AG04449 (cell line): ENCODE data around the gene PLK2.

ENCODE experiments used
- CTCF ChIA-PET: fragments of 350-600 bp; formaldehyde crosslinking; extraction: SDS; loops from one replicate; lab custom pipeline; 2021; ENCODE audit warnings: antibody characterized with exemption; lab: Yijun Ruan, JAX
- POLR2A ChIA-PET: fragments of 400-600, 350-600 bp; formaldehyde crosslinking; extraction: SDS; loops from one replicate; lab custom pipeline; 2020; ENCODE audit warnings: antibody characterized with exemption, inconsistent platforms; lab: Yijun Ruan, JAX
- DNase-seq: peaks from one replicate; pipeline ENCODE4 v3.0.0-alpha.2; 2010; ENCODE audit warnings: low read depth, low spot score
- H3K4me3 ChIP-seq: 2 replicates; pipeline ENCODE4 v1.5.1; 2011; ENCODE audit warnings: low read depth, mild to moderate bottlenecking, control low read depth, low read length
- TF ChIP-seq, protein P1 (sequence below): IDR thresholded peaks from one replicate; pipeline ENCODE4 v1.5.1; 2011; ENCODE audit warnings: mild to moderate bottlenecking, moderate library complexity, low read length, control low read depth, inconsistent platforms; ENCODE audit not compliant: insufficient read depth; ENCODE audit errors: missing control alignments

Gene PLK2

DNA sequence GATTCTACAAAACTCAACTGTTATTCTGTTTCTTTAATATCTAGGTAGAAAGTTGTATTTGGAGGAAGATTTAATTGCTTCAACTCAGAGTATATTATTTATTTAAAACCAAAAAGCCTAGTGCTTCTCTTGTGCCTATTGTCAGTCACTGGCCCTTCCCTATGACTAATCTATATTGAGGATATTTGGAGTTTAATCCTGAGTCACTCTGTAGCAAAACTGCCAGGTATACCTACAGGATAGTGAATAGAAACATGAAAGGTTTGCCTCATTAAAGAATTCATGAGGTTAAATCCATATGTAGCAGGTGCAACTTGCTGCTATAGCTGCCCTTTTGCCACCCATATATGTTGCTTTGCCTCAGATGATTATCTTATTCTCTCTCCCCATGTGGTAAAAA lies 15.1 kb downstream of the PLK2 start:
- ChIA-PET CTCF (no interaction called here), POLR2A (no interaction called here)
- H3K4me3 ChIP-seq = no peak overlapping the region
- no peak for DNase-seq
- TF ChIP-seq, protein P1, sequence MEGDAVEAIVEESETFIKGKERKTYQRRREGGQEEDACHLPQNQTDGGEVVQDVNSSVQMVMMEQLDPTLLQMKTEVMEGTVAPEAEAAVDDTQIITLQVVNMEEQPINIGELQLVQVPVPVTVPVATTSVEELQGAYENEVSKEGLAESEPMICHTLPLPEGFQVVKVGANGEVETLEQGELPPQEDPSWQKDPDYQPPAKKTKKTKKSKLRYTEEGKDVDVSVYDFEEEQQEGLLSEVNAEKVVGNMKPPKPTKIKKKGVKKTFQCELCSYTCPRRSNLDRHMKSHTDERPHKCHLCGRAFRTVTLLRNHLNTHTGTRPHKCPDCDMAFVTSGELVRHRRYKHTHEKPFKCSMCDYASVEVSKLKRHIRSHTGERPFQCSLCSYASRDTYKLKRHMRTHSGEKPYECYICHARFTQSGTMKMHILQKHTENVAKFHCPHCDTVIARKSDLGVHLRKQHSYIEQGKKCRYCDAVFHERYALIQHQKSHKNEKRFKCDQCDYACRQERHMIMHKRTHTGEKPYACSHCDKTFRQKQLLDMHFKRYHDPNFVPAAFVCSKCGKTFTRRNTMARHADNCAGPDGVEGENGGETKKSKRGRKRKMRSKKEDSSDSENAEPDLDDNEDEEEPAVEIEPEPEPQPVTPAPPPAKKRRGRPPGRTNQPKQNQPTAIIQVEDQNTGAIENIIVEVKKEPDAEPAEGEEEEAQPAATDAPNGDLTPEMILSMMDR = no peak

DNA sequence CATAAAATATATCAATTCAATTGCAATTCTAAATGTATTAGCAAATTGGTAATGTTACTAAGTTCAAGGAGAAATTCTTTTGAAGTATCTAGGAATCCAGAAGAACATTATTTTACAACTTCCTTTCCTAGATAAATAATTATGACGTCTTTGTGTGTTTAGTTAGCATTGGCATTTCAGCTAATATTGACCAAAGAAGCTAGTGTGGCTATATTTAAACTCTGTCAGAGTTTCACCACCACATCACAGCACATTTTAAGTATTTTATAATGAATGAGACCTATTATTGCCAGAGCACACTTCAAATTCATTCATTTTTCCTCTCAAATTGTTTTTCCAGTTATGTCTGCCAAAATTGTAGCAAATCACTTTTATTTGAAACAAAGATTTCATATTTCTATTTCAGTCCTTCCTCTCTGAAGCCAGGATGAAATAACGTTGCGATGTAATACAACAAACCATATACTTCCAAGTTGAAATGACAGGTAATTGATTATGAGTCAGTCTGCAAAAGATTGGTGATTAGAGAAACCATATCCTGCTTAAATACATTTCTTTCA lies 18.9 kb downstream of the PLK2 start:
- no peak overlapping the region for H3K4me3 ChIP-seq
- DNase-seq = no peak
- POLR2A ChIA-PET = no interaction called here
- TF ChIP-seq, protein P1 = no peak
- CTCF ChIA-PET = no interaction called here

DNA sequence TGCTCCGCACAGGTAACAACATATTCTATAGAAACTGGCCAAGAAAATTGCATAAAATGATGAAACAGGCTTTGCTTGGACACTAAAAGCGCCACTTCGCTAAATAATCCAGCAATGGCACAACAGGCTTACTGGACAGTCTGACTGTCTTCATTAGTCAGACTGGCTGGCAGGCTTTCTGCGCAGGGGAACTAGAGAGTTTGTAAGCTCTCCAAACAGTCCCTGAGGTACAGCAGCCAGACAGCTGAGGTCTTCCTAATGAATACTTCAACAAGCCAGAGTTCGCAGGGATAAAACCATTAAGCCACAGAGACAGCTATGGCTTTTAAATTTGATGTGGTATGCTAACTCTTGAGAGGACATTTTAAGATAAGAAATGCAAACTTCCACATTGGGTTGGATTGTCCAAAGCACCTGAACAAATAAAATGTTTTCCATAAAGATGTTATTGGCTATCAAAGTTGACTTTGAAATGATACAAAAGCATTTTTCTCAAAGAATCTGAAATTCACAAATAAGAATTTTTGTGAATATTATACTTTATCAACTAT lies 20.7 kb downstream of the PLK2 start:
- POLR2A ChIA-PET = no interaction called here
- no peak for DNase-seq
- CTCF ChIA-PET = interaction anchor here (1.2 kb wide), 1 partner anchor 21 kb away, joined by 3 read pairs; no protein-coding TSS in a partner anchor
- H3K4me3 ChIP-seq = no peak overlapping the region
- TF ChIP-seq, protein P1 = no peak

DNA sequence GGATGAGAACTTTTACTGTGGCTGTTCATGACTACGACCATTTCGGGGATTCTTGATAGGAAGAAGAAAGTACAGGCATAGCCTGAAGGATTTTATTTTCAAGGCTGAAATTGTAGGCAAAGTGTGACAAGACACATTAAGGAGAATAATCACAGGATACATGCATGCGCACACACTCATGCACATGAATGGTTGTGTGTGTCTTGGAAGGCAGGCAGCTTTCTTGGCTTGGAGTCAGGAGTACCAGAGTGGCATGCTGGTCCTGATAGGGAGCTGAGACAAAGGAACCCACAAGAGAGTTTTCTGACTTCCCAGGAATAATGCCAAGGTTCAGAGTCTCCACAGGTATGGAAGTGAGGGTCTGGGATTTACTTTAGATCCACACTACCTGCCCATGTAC lies 22.2 kb downstream of the PLK2 start:
- H3K4me3 ChIP-seq = no peak overlapping the region
- TF ChIP-seq, protein P1 = no peak
- ChIA-PET CTCF (no interaction called here), POLR2A (interaction anchor here (0.5 kb wide), 1 partner anchor 1456 kb away, joined by 3 read pairs; no protein-coding TSS in a partner anchor)
- no peak for DNase-seq

DNA sequence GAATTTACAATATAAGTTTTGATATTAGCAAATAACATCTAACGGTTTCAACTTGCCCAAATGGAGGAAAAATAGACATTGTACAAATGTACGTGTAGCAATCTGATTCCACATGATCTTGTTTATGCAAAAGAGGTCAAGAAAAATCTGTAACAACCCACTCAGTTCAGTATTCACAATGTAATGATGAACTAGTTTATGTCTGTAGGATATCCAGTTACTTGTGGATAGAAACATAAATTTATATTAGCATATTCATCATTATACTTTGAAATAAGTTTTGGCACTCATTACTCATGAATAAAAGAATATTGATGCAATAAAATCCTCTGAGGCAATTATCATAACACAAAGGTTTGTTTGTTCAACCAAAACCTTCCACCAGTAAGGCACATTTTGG lies 28.1 kb downstream of the PLK2 start:
- POLR2A ChIA-PET = no interaction called here
- H3K4me3 ChIP-seq = no peak overlapping the region
- CTCF ChIA-PET = no interaction called here
- TF ChIP-seq, protein P1 = no peak
- DNase-seq = no peak

DNA sequence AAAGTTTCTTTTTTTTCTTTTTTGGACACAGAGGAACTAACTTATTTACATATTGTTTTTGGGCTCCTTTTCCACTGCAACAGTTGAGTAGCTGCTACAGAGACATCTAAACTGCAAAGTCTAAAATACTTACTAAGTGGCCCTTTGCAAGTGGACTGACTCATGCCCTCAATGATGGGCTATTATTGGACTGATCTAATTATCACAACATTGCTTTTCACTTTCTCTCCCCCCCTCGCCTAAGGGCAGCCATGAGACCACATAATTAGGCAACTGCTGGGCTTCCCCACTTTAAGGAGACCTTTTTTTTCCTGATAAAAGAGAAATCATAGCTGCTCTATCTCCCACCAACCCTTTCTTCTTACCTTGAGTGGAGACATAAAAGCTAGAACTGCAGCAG lies 47.0 kb downstream of the PLK2 start:
- POLR2A ChIA-PET = no interaction called here

More for the DNA sequence above, 47.0 kb downstream of the PLK2 start:
- TF ChIP-seq, protein P1 = no peak
- CTCF ChIA-PET = no interaction called here
- no peak overlapping the region for H3K4me3 ChIP-seq
- no peak for DNase-seq
